ENCODE data around the gene TGFB1I1. TPM values are rescaled to one million over a fixed set of nuclear protein-coding genes. Genes with fewer than 3 reads are reported as not detected.
A peak's percentile ranks its signal among the peaks of the same experiment; 100 is the strongest.
"Not testable (repeated sequence)": the region's sequence is repeated elsewhere in the genome, so short reads cannot be mapped to it uniquely, and the experiment has no call there.

TGFB1I1 gene
- polyA plus RNA-seq, 1 donor from 2014 or later = 0.59 TPM

DNA sequence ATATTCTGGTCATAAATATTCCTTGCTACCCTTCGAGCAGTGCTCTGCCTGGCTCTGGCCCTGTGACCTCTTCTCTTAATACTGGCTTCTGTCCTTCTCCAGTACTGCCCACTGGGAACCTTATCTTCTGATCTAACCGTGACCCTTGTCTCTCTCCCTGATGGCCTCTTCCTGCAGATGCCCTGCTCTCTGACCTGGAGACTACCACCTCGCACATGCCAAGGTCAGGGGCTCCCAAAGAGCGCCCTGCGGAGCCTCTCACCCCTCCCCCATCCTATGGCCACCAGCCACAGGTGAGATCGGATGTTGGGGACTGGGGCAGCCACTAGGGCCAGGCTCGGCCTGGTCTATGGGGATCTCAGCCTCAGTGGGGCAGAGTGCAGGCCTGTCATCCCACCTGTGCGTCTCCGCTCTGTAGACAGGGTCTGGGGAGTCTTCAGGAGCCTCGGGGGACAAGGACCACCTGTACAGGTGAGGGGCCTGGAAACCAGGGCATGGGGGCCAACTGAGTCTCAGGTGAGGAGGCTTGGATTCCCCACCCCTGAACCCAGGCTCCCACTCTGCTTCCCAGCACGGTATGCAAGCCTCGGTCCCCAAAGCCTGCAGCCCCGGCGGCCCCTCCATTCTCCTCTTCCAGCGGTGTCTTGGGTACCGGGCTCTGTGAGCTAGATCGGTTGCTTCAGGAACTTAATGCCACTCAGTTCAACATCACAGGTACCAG lies 1.5 kb downstream of the TGFB1I1 start:
- H3K27ac Mint-ChIP-seq = peak overlapping the region in 2 of 3 donors; percentile 4 to 6
- peaks cover 16% of the 10 kb centered on the region for H3K27me3 Mint-ChIP-seq
- H3K36me3 Mint-ChIP-seq = peaks cover 1% of the 10 kb centered on the region
- peak overlapping the region in 3 of 4 donors; percentile 70 to 85 (median 71) for H3K4me3 Mint-ChIP-seq
- H3K9me3 Mint-ChIP-seq = no peaks in the 10 kb centered on the region
- peaks cover 4 to 19% (median 8%) of the 10 kb centered on the region in 3 donors for H3K4me1 Mint-ChIP-seq

DNA sequence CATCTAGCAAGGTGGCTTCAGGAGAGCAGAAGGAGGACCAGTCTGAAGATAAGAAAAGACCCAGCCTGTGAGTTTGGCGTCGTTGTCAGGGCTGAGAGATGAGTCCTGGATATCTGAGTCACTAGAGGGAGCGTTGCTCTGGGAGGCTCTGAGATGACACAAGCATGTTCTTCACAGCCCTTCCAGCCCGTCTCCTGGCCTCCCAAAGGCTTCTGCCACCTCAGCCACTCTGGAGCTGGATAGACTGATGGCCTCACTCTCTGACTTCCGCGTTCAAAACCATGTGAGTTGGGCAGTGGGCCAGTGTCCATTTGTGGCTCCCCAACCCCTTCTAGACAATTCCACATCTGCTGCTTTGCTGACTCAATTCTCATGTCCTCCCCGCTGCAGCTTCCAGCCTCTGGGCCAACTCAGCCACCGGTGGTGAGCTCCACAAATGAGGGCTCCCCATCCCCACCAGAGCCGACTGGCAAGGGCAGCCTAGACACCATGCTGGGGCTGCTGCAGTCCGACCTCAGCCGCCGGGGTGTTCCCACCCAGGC lies 2.3 kb downstream of the TGFB1I1 start:
- H3K27ac Mint-ChIP-seq = no peak overlapping the region
- peaks cover 4 to 19% (median 8%) of the 10 kb centered on the region in 3 donors for H3K4me1 Mint-ChIP-seq
- peaks cover 1% of the 10 kb centered on the region for H3K36me3 Mint-ChIP-seq
- no peaks in the 10 kb centered on the region for H3K9me3 Mint-ChIP-seq
- H3K27me3 Mint-ChIP-seq = peaks cover 16% of the 10 kb centered on the region
- H3K4me3 Mint-ChIP-seq = peak overlapping the region in 1 of 4 donors; percentile 47

DNA sequence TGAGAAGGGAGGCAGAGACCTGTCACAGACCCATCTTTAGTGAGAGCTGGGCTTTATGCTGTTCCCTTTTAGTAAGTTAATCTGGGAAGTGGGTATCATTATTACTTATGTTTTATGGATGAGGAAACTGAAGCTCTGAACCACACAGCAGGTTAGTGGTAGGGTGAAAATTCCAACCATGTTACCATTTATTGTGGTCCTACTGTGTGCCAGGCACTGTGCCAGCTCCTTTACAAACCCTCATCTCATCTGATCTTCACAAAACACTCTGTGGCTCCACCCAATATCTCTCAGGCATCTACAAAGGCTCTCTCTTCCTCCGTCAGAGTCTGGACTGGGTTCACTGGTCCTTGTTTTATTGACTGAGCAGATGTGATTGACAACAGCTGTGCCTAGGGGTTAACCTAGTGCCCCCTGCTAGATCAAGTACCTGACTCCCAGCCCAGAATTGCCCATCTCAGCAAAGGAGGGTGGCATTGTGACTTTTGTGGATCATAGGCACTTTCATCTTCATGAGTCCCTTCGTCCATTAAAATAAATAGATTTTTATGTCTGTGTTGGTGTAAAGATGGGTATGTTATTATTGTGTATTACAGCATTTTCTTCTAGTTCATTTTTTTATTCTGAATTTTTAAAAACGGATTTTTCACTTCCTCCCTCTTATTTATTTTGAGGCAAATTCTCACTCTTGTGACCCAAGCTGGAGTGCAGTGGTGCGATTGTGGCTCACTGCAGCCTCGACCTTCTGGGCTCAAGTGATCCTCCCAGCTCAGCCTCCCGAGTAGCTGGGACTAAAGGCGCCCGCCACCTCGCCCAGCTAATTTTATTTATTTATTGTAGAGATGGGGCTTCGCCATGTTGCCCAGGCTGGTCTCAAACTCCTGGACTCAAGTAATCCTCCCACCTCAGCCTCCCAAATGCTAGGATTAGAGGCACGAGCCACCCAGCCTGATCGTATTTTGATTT lies 3.1 kb downstream of the TGFB1I1 start:
- H3K27me3 Mint-ChIP-seq = peaks cover 19% of the 10 kb centered on the region
- no peak overlapping the region for H3K27ac Mint-ChIP-seq
- peaks cover 4 to 19% (median 8%) of the 10 kb centered on the region in 3 donors for H3K4me1 Mint-ChIP-seq

DNA sequence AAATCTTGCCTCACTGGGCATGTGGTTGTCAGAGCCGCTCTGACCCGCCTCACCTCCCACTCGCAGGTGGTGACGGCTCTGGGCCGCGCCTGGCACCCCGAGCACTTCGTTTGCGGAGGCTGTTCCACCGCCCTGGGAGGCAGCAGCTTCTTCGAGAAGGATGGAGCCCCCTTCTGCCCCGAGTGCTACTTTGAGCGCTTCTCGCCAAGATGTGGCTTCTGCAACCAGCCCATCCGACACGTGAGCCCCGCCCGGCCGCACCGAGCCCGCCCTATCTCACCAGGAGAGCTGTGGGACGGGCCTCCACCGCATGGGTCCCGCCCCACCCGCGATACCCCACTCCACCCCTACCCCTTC lies 4.0 kb downstream of the TGFB1I1 start:
- H3K27ac Mint-ChIP-seq = no peak overlapping the region
- peak overlapping the region; percentile 80 to 94 (median 88) for H3K4me3 Mint-ChIP-seq
- peaks cover 0 to 1% (median 0%) of the 10 kb centered on the region in 3 donors for H3K9me3 Mint-ChIP-seq
- H3K4me1 Mint-ChIP-seq = peaks cover 4 to 15% (median 8%) of the 10 kb centered on the region in 3 donors
- H3K36me3 Mint-ChIP-seq = peaks cover 1% of the 10 kb centered on the region
- H3K27me3 Mint-ChIP-seq = peaks cover 19% of the 10 kb centered on the region

More for the DNA sequence above, 3.1 kb downstream of the TGFB1I1 start:
- no peaks in the 10 kb centered on the region for H3K9me3 Mint-ChIP-seq
- peak overlapping the region in 2 of 4 donors; percentile 8 to 47 for H3K4me3 Mint-ChIP-seq
- peaks cover 1% of the 10 kb centered on the region for H3K36me3 Mint-ChIP-seq

DNA sequence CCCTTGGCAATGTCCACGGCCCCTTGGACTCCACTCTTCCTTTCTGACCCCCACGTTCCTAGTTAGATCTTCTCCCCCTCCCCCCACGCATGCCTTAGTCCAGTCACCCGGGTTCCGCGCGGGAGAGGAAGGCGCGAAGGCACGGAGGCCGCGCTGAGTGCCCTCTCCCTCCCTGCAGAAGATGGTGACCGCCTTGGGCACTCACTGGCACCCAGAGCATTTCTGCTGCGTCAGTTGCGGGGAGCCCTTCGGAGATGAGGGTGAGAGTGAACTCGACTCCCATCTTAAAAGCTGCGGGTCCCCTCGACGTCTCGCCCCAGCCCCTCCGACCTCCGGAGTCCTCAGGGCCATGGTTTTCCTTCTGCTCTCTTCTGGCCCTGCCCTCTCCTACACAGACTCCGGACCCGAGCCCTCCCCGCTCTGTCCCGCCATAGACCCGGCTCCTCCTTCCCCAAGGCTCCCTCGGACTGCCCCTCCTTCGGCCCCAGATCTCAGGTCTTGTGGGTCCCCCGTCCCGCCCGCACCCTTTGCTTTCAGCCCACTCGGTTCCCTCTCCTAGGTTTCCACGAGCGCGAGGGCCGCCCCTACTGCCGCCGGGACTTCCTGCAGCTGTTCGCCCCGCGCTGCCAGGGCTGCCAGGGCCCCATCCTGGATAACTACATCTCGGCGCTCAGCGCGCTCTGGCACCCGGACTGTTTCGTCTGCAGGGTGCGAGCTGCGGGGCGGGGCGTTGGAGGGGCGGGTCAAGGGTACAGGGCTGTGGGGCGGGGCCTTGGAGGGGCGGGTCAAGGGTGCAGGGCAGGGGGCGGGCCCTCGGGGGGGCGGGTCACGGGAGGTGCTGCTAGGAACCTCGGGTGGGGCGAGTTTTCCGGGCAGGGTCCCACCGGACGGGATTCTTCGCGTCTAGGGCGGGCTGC lies 4.6 kb downstream of the TGFB1I1 start:
- Mint-ChIP-seq H3K9me3 (peaks cover 0 to 1% (median 0%) of the 10 kb centered on the region in 3 donors), H3K27ac (no peak overlapping the region), H3K4me3 (peak overlapping the region; percentile 80 to 94 (median 88)), H3K4me1 (peaks cover 4 to 12% (median 4%) of the 10 kb centered on the region in 3 donors), H3K27me3 (peaks cover 15% of the 10 kb centered on the region), H3K36me3 (peaks cover 1% of the 10 kb centered on the region)

DNA sequence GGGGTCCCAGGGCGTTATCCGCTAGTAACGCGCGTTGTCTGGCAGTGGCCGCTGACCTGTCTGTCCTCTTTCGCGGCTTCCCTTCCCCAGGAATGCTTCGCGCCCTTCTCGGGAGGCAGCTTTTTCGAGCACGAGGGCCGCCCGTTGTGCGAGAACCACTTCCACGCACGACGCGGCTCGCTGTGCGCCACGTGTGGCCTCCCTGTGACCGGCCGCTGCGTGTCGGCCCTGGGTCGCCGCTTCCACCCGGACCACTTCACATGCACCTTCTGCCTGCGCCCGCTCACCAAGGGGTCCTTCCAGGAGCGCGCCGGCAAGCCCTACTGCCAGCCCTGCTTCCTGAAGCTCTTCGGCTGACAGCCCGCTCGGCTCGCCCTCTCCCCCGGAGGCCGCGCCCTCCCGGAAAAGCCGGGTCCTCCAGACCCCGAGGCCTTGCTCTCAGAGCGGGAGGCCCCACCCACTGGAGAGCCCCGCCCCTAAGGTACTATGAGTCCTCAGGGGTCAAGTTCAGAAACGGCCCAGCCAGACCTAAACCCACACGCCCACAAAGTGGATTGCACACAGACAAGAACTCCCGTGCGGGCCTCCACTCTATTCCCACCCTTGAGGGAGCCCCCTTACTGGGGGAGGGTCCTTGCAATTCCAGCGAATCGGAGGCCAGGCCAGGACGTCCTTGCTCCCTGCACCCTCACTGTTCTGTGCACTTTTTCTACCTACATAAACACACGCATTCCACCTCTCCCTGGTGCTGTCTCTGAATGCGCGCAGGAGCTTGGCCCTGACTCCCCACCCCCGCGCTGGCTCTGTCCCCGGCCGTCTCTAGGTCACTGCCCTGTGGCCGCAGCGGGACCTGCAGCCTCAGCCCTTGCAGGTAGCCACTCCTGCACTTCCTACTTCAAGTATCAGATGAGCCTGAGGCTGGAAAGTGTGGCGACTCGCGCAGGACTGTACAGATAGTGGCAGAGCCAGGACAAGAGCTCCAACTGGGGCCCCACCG lies 5.6 kb downstream of the TGFB1I1 start:
- peaks cover 2 to 8% (median 4%) of the 10 kb centered on the region in 3 donors for H3K4me1 Mint-ChIP-seq
- H3K27ac Mint-ChIP-seq = no peak overlapping the region
- H3K36me3 Mint-ChIP-seq = peaks cover 1% of the 10 kb centered on the region
- peak overlapping the region; percentile 78 to 94 (median 88) for H3K4me3 Mint-ChIP-seq
- peaks cover 15% of the 10 kb centered on the region for H3K27me3 Mint-ChIP-seq
- peaks cover 0 to 1% (median 0%) of the 10 kb centered on the region in 3 donors for H3K9me3 Mint-ChIP-seq

DNA sequence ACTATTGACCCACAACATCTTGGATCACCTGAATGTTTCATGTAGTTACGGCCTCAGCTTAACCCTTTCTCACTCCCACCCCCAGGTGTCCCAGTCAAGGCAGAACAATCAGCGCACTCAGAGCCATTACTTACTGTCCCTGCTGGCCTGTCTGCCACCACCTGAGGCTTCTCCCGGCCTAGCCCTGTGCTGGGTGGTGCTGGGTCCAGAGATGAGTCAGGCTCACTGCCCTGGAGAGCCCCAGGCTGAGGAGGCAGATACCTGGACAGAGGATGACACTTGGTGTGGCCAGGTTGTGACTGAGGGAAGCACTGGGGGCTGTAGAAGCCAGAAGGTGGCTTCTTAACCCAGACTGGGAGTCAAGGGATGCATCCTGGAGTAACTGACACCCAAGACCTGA lies 7.0 kb downstream of the TGFB1I1 start:
- Mint-ChIP-seq H3K9me3 (peaks cover 0 to 1% (median 0%) of the 10 kb centered on the region in 3 donors), H3K4me1 (peaks cover 0 to 8% (median 1%) of the 10 kb centered on the region in 3 donors), H3K27ac (no peak overlapping the region), H3K27me3 (peaks cover 10% of the 10 kb centered on the region), H3K4me3 (peak overlapping the region in 1 of 4 donors; percentile 48), H3K36me3 (peaks cover 1% of the 10 kb centered on the region)

DNA sequence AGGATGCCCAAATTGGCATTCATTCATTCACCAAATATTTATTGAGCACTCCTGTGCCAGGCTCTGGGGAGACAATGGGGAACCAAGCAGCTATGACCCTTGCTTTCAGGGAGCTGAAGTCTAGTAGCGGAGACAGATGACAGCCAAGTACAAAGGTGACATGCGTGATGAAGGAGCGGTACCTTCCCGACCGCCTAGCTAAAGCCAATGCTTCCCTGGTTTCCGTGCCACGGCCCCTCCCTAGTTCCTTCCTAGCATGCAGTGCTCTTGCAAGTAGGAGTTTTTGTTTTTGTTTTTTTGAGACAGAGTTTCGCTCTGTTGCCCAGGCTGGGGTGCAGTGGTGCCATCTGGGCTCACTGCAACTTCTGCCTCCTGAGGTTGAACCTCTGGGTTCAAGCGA lies 7.8 kb downstream of the TGFB1I1 start:
- Mint-ChIP-seq H3K27me3 (peaks cover 10% of the 10 kb centered on the region), H3K4me1 (peaks cover 0 to 8% (median 1%) of the 10 kb centered on the region in 3 donors), H3K36me3 (peaks cover 1% of the 10 kb centered on the region), H3K27ac (no peak overlapping the region), H3K4me3 (no peak overlapping the region), H3K9me3 (peaks cover 0 to 1% (median 0%) of the 10 kb centered on the region in 3 donors)

DNA sequence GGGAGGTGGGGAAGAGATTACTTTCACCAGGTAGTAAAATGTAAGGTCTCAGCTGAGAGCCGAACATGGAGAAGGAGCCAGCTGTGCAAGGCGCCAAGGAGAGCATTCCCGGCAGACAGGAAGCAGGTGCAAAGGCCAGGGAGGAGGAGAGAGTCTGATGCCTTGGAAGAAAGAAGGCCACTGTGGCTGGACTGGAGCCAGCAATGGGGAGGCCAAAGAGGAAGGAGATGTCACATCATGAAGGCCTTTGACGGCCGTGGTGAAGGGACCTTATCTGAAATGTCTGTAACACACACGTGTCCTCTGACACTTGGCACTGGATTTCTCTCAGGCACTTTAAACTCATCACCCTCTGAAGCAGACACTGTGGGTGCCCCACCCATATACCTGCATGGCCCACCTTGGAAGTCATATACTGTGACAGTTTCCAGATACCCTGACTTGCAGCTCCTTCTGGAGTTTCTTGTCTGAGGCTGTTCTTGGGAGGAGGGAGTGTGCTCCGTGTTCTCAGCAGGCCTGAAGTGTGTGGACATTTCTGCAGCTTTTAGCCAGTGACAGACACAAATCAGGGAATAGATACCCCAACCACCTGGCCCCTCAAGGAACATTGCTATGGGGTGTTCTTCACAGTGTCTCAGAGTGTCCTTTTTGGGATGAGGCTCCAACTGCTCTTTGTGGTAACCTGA lies 9.0 kb downstream of the TGFB1I1 start:
- peaks cover 2% of the 10 kb centered on the region for H3K36me3 Mint-ChIP-seq
- peaks cover 10% of the 10 kb centered on the region for H3K27me3 Mint-ChIP-seq
- no peak overlapping the region for H3K27ac Mint-ChIP-seq
- H3K9me3 Mint-ChIP-seq = peaks cover 0 to 1% (median 0%) of the 10 kb centered on the region in 3 donors
- peaks cover 0 to 8% (median 1%) of the 10 kb centered on the region in 3 donors for H3K4me1 Mint-ChIP-seq
- H3K4me3 Mint-ChIP-seq = peak overlapping the region in 1 of 4 donors; percentile 24

DNA sequence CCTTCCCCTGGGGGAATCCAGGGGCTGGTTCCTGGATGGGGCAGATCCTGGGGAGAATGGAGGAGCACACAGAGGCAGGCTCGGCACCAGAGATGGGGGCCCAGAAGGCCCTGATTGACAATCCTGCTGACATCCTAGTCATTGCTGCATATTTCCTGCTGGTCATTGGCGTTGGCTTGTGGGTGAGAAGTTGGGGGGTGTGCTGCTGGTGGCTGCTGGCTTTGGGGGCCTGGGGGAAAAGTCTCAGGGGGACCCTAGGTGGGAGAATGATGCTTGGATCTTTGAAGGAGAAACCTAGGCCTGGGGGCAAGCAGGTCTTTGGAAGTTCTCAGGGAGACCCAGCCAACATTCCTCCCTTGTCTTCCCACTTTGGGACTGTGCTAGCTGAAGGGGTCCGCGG lies 11.1 kb downstream of the TGFB1I1 start, which contains the start of gene SLC5A2:
TSS of gene SLC5A2 (plus strand) at position 43 of the 400 bp plus-strand sequence. CDS start at position 57, 14 bp downstream.
- peaks cover 4 to 5% (median 4%) of the 10 kb centered on the region in 3 donors for H3K4me1 Mint-ChIP-seq
- peaks cover 2% of the 10 kb centered on the region for H3K36me3 Mint-ChIP-seq
- no peak within 1 kb of the TSS for H3K27ac Mint-ChIP-seq
- H3K27me3 Mint-ChIP-seq = peaks cover 8% of the 10 kb centered on the region
- H3K9me3 Mint-ChIP-seq = peaks cover 0 to 1% (median 0%) of the 10 kb centered on the region in 3 donors
- H3K4me3 Mint-ChIP-seq = peak within 1 kb of the TSS in 1 of 4 donors; percentile 24

DNA sequence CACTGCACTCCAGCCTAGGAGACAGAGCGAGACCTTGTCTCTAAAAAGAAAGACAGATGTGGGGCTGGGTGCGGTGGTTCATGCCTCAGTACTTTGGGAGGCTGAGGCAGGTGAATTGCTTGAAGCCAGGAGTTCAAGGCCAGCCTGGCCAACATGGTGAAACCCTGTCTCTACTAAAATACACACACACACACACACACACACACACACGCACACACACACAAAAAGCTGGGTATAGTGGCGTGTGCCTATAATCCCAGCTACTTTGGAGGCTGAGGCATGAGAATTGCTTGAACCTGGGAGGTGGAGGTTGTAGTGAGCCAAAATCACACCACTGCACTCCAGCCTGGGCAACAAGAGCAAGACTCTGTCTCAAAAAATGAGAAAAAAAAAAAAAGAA lies 12.1 kb downstream of the TGFB1I1 start:
- not testable (repeated sequence) for H3K4me1 Mint-ChIP-seq

DNA sequence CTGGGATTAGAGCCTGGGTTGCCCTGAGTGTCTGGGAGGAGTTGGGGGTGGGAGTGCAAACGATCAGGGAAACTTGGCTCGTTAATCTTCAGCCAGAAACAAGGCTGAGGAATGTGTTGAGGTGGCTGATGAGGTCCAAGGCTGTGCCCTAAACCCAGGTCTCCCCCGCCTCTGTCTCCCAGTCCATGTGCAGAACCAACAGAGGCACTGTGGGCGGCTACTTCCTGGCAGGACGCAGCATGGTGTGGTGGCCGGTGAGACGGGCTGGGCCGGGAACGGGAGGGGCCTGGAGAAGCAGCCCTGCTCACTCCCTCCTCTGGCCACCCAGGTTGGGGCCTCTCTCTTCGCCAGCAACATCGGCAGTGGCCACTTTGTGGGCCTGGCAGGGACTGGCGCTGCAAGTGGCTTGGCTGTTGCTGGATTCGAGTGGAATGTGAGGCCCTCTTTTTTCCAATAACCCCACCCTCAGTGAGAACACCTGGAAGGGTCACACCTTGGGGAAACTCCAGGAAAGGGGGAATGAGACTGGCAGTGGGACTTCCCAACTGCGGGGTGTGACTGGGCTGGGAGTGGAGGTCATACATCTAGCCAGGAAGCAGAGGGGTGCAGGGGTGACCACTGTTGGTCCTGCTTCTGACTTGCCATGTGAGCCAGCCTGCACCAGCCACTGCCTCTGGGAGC lies 12.7 kb downstream of the TGFB1I1 start:
- peaks cover 3 to 5% (median 4%) of the 10 kb centered on the region in 3 donors for H3K4me1 Mint-ChIP-seq
- peak overlapping the region in 1 of 4 donors; percentile 50 for H3K4me3 Mint-ChIP-seq
- peaks cover 6% of the 10 kb centered on the region for H3K27me3 Mint-ChIP-seq
- H3K36me3 Mint-ChIP-seq = peaks cover 2% of the 10 kb centered on the region
- peaks cover 0 to 1% (median 0%) of the 10 kb centered on the region in 3 donors for H3K9me3 Mint-ChIP-seq
- no peak overlapping the region for H3K27ac Mint-ChIP-seq

More for the DNA sequence above, 12.1 kb downstream of the TGFB1I1 start:
- H3K4me3 Mint-ChIP-seq, H3K9me3 Mint-ChIP-seq, H3K36me3 Mint-ChIP-seq, H3K27me3 Mint-ChIP-seq, H3K27ac Mint-ChIP-seq: not testable (repeated sequence)
